22Rv1 (cell line): ENCODE data around the gene PACRG.

Source experiments
- H3K27ac ChIP-seq: fragments of 450-650 bp; 2 replicates; pipeline ENCODE4 v1.5.1; 2017
- ZFX ChIP-seq: fragments of 450-650 bp; IDR thresholded peaks from 2 replicates; pipeline ENCODE4 v1.6.1; 2017; ENCODE audit warnings: antibody characterized with exemption, borderline replicate concordance
- TF ChIP-seq, protein P1 (sequence below): fragments of 450-650 bp; IDR thresholded peaks from 2 replicates; pipeline ENCODE4 v1.5.1; 2017; ENCODE audit warnings: mild to moderate bottlenecking

Gene PACRG

DNA sequence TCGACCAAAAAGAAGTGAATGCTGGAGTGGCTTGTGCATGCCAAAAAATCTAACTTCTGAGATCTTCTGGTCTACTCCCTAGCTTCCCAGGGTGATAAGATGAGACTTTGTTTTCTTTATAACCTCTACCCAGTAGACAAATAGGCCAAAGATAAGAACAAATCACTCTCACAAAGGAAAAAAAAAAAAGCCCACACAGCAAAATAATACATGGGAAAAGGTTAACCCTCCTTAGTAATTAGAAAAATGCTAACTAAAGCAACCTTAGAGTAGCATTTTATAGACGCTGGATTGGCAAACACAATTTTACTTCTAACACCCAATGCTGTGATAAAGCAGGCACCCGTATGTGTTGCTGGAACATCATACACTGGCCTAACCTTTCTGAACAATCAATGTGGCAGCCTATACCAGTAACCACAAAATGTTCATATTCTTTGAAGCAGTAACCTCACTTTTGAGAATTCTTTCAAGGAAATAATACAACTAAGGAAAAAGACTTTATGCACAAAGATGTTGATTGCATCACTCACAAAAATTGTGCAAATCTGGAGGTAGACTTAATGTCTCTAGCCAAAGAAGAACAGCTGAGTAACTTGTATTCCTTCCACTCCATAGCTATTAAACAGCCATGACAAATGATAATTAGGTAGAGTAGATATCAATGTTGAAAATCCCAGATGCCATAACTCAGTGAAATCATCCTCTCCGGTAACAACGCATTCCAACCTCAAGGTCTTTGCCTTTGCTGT lies 570.5 kb downstream of the PACRG start:
- TF ChIP-seq, protein P1, sequence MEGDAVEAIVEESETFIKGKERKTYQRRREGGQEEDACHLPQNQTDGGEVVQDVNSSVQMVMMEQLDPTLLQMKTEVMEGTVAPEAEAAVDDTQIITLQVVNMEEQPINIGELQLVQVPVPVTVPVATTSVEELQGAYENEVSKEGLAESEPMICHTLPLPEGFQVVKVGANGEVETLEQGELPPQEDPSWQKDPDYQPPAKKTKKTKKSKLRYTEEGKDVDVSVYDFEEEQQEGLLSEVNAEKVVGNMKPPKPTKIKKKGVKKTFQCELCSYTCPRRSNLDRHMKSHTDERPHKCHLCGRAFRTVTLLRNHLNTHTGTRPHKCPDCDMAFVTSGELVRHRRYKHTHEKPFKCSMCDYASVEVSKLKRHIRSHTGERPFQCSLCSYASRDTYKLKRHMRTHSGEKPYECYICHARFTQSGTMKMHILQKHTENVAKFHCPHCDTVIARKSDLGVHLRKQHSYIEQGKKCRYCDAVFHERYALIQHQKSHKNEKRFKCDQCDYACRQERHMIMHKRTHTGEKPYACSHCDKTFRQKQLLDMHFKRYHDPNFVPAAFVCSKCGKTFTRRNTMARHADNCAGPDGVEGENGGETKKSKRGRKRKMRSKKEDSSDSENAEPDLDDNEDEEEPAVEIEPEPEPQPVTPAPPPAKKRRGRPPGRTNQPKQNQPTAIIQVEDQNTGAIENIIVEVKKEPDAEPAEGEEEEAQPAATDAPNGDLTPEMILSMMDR = no peak
- TF ChIP-seq ZFX = no peak
- H3K27ac ChIP-seq = no peak overlapping the region

DNA sequence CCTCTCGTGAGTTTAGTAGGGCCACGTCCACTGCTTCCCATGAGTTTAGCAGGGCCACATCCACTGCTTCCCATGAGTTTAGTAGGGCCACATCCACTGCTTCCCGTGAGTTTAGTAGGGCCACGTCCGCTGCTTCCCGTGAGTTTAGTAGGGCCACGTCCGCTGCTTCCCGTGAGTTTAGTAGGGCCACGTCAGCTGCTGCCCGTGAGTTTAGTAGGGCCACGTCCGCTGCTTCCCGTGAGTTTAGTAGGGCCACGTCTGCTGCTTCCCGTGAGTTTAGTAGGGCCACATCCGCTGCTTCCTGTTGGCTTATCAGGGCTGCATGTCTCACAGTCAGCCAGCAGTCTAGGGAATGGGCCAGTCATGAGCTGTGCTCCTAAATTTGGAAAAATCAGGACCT lies 573.1 kb downstream of the PACRG start:
- H3K27ac ChIP-seq = no peak overlapping the region
- TF ChIP-seq, protein P1 = no peak
- no peak for TF ChIP-seq ZFX

DNA sequence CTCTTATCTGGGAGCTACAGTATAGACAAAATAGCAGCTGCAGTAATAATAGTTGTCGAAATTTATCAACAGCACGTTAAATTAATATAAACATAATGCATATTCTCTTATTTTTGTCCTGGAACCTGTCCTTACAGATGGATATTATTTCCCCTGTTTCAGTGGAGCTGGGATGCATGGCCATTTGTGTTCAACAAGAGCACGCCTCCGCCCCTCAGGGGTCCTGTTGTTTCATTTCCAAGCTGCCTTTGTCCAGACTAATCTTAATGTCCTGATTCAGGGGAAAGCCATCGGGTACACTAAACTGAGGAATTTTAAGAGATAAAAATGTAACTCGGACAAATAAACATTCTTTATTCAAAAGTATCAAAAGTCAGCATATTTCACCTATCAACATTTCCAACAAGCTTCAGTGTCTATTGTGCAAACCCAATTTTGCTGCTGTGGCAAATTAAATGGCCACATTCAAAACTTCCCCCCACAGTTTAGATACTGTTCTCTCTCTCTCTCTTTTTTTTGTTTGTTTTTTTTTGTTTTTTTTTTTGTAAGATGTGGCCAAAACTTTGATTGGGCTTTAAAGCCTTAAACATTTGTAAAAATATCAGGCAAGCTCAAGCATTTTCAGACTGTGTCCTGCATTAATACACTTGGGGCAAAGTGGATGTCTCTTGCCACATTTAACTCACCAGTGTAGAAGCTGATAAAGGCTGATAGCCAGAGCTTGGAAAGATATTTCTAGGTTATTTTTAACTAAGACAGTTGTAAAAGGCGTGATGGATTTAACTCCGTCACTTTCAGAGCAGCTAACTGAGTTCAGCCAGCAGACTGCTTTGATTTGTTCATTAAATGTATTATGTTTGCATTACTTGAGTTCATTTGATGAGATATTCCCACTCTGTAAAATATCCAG lies 574.2 kb downstream of the PACRG start:
- no peak overlapping the region for H3K27ac ChIP-seq
- TF ChIP-seq, protein P1 = no peak
- no peak for TF ChIP-seq ZFX

DNA sequence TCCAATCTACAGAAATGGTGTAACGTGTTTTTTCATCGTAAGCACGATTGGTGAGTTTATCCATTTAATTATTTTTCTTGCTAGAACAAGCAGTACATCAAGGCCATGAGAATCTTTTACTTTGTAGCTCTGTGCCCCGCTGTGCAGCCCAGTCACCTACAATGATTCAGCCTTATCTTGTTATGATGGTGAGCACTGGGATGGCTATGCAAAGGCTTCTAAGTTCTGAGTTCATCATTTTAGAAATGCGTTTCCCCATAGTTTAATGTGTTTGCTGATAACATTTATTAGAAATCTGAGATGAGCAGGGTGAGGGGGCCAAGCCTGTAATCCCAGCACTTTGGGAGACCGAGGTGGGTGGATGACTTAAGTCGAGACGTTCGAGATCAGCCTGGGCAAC lies 575.0 kb downstream of the PACRG start:
- H3K27ac ChIP-seq = no peak overlapping the region
- TF ChIP-seq, protein P1 = no peak
- TF ChIP-seq ZFX = no peak

DNA sequence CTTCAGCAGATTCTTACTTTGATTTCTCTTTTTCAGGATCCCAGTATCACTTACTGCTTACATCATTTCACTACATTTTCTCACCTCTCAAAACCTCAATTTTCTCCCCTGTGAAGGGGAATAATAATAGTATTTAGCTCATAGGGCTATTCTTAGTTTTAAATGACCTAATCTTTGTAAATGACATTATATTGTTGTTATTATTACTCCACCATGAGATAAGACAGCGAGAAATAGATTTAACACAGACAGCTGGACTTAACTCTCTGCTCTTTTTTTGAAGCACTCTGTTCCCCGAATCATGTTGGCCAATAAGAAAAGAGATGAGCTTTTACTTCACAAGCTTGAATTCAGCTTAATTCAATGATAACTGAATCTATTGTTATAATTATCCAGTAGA lies 578.2 kb downstream of the PACRG start:
- H3K27ac ChIP-seq = no peak overlapping the region
- TF ChIP-seq ZFX = no peak
- TF ChIP-seq, protein P1 = no peak

DNA sequence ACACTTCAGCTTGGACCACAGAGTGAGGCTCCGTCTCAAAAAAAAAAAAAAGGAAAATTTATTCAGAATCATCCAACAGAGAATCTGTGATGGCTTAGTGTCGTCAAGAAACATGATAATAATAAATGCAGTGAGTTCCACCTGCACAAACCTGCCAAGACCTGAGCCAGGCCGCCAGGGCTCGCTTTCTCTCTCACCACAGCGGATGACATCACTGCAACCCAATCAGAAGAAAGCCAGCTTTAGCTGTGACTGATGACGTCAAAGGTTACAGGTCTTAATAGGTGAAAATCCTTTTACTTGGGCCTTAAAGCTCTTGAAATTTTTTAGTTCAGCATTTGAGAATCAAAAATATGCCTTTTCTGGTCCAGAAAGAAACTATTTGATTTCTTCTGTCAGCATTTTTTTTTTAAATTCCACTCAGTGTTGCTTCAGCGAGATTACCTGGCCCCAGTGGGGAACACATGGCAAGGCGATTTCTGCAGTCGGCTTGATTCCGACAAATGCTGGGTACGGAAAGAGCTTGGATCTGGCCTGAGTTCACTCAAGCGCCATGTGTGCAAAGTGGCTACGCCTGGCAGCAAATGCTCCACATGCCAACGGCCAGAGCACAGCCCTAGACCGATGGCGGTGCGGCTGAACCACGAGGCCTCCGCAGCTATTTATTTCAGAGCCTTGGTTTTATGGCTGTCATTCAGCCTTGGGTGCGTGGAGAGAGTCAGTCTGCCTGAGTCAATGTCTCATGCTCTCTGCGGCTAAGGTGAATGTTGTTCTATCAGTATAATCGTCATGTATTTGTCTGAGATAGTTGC lies 581.1 kb downstream of the PACRG start:
- no peak overlapping the region for H3K27ac ChIP-seq

More for the DNA sequence above, 581.1 kb downstream of the PACRG start:
- TF ChIP-seq, protein P1 = no peak
- no peak for TF ChIP-seq ZFX
